Mesendoderm (in vitro differentiated cells): Measurements from ENCODE around the gene DGKB.
A peak's percentile ranks its signal among the peaks of the same experiment; 100 is the strongest.

Source experiments
- DNase-seq: peaks from one replicate; pipeline ENCODE4 v3.0.0; 2013
- H2AK5ac ChIP-seq: 2 replicates; pipeline ENCODE4 v1.6.1; 2013; ENCODE audit warnings: low read length, inconsistent platforms
- H2BK120ac ChIP-seq: 2 replicates; pipeline ENCODE4 v1.6.1; 2013; ENCODE audit warnings: low read depth, mild to moderate bottlenecking, low read length, moderate library complexity, mixed read lengths
- H2BK15ac ChIP-seq: replicated peaks from 2 replicates; pipeline ENCODE4 v1.6.1; 2013; ENCODE audit warnings: low read depth, mild to moderate bottlenecking, moderate library complexity
- H2BK5ac ChIP-seq: 2 replicates; pipeline ENCODE4 v1.6.1; 2013; ENCODE audit warnings: low read length, inconsistent platforms
- H3K18ac ChIP-seq: 2 replicates; pipeline ENCODE4 v1.6.1; 2013; ENCODE audit warnings: mild to moderate bottlenecking, low read length, mixed read lengths
- H3K23ac ChIP-seq: one replicate; pipeline ENCODE4 v1.6.1; 2013; ENCODE audit warnings: low read length
- H3K27ac ChIP-seq: 2 replicates; pipeline ENCODE4 v1.5.1; 2013; ENCODE audit warnings: low read depth, mild to moderate bottlenecking, inconsistent platforms, low read length, moderate library complexity
- H3K27me3 ChIP-seq: 2 replicates; pipeline ENCODE4 v1.6.1; 2013; ENCODE audit warnings: low read length, control low read depth, mild to moderate bottlenecking, inconsistent platforms; ENCODE audit not compliant: insufficient read depth, poor library complexity
- H3K36me3 ChIP-seq: 2 replicates; pipeline ENCODE4 v1.6.1; 2013; ENCODE audit warnings: low read length, inconsistent platforms; ENCODE audit not compliant: control insufficient read depth, insufficient read depth
- H3K4ac ChIP-seq: one replicate; pipeline ENCODE4 v1.6.1; 2013; ENCODE audit warnings: low read depth, mild to moderate bottlenecking, low read length, moderate library complexity
- H3K4me1 ChIP-seq: 2 replicates; pipeline ENCODE4 v1.6.1; 2013; ENCODE audit warnings: low read depth, low read length, inconsistent platforms; ENCODE audit not compliant: control insufficient read depth
- H3K4me2 ChIP-seq: 2 replicates; pipeline ENCODE4 v1.6.1; 2013; ENCODE audit warnings: low read length
- H3K4me3 ChIP-seq: 2 replicates; pipeline ENCODE4 v1.5.1; 2013; ENCODE audit warnings: mild to moderate bottlenecking, low read length
- H3K56ac ChIP-seq: one replicate; pipeline ENCODE4 v1.6.1; 2013; ENCODE audit warnings: low read length
- H3K79me1 ChIP-seq: 2 replicates; pipeline ENCODE4 v1.6.1; 2013; ENCODE audit warnings: low read length, inconsistent platforms
- H3K79me2 ChIP-seq: 2 replicates; pipeline ENCODE4 v1.6.1; 2013; ENCODE audit warnings: mild to moderate bottlenecking, low read length; ENCODE audit not compliant: control insufficient read depth, insufficient read depth
- H3K9ac ChIP-seq: 2 replicates; pipeline ENCODE4 v1.6.1; 2013; ENCODE audit warnings: low read length, inconsistent platforms
- H4K5ac ChIP-seq: one replicate; pipeline ENCODE4 v1.6.1; 2013; ENCODE audit warnings: low read length
- H4K8ac ChIP-seq: one replicate; pipeline ENCODE4 v1.6.1; 2013; ENCODE audit warnings: low read depth, mild to moderate bottlenecking, control low read depth, low read length, moderate library complexity
- WGBS: extraction: QIAGEN DNeasy Blood & Tissue Kit; methylation state at CpG from one replicate; pipeline ENCODE4 v1.1.7; 2013; ENCODE audit warnings: low lambda C conversion rate, missing lambda C conversion rate; ENCODE audit not compliant: insufficient coverage; ENCODE audit errors: extremely low coverage; 5-methylcytosine and 5-hydroxymethylcytosine counted together

DGKB gene

DNA sequence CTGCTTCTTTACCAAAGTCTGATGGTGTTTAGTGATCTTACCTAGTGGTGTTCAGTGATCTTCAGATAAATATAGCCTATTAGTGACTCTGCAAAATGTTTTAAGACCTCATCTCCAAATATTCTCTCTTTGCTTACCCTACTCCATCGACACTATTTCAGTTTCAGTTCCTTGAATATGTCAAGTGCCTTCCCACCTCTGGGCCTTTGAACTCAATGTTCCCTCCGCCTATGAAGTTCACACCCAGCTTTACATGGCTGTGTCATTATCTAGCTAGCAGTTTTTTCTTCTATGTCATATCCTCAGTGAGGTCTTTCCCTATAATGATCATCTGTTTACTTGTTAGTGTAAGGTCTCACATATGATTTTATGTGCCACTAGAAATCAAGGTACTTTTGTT, 322.6 kb downstream of the DGKB start:
- Histone ChIP-seq H3K79me1 (no peaks in the 10 kb centered on the region), H3K4me2 (no peak overlapping the region), H2AK5ac (no peak overlapping the region), H3K56ac (no peak overlapping the region), H2BK5ac (no peak overlapping the region), H3K23ac (no peak overlapping the region), H4K8ac (no peak overlapping the region), H3K18ac (no peak overlapping the region), H3K4me1 (no peaks in the 10 kb centered on the region), H2BK15ac (no peak overlapping the region), H3K27me3 (no peaks in the 10 kb centered on the region), H3K36me3 (no peaks in the 10 kb centered on the region), H3K9ac (no peak overlapping the region), H3K27ac (no peak overlapping the region), H3K4ac (no peak overlapping the region), H3K79me2 (no peaks in the 10 kb centered on the region), H3K4me3 (no peak overlapping the region), H2BK120ac (no peak overlapping the region), H4K5ac (no peak overlapping the region)
- WGBS = no CpG with 5 or more reads among the region's 2 CpGs
- no peak for DNase-seq

GRCh38 chr7:14576578-14576977, 326.0 kb downstream of the DGKB start:
- H3K27ac ChIP-seq = no peak overlapping the region
- H3K9ac ChIP-seq = no peak overlapping the region
- no peak overlapping the region for H3K18ac ChIP-seq
- no CpG with 5 or more reads among the region's 3 CpGs for WGBS
- no peak overlapping the region for H2AK5ac ChIP-seq
- H3K27me3 ChIP-seq = no peaks in the 10 kb centered on the region
- H4K8ac ChIP-seq = no peak overlapping the region
- H2BK120ac ChIP-seq = no peak overlapping the region
- DNase-seq = no peak
- H2BK15ac ChIP-seq = no peak overlapping the region
- H3K23ac ChIP-seq = no peak overlapping the region
- no peaks in the 10 kb centered on the region for H3K36me3 ChIP-seq
- H2BK5ac ChIP-seq = no peak overlapping the region
- no peak overlapping the region for H3K4ac ChIP-seq
- H3K4me1 ChIP-seq = no peaks in the 10 kb centered on the region
- no peaks in the 10 kb centered on the region for H3K79me2 ChIP-seq
- no peak overlapping the region for H3K4me2 ChIP-seq
- H3K79me1 ChIP-seq = no peaks in the 10 kb centered on the region
- no peak overlapping the region for H3K56ac ChIP-seq
- no peak overlapping the region for H4K5ac ChIP-seq
- no peak overlapping the region for H3K4me3 ChIP-seq

DNA sequence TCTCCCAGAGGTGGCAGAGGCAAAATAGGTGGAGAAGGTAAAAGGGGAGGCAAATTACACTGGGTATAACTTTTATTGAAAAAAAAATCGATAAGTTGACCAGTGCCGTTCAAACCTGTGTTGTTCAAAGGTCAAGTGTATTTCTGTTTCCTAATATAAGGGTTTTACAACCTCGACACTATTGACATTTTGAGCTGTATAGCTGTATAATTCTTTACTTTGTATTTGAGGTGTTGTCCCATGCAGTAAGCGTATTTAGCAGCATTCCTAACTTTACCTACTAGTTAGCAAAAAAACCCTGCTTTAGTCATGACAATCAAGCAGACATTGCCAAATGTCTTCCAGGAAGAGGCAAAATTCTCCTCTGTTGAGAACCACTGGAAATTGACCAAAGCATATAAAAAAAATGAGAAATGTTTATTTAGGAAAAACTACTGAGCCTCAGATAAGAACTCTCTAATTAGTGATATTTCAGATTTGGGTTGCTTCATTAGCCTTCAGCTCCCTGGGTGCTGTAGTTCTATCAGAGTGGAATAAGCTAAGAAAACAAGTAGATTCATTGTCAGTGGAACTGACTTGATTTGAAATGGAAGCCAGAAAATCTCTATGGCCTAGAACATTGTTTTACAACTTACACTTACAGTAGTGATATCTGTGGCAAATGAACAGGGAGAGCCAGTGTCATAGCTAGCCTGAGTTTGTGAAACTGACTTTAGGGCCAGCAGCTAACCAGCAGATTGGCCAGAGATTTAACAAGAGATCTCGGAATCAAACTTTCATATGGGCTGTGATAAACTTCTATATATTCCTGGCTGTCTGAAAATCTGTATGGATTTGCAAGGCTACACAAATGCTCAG, 331.6 kb downstream of the DGKB start:
- WGBS = no CpG with 5 or more reads among the region's 5 CpGs
- Histone ChIP-seq H3K27ac (no peak overlapping the region), H3K4me3 (no peak overlapping the region), H4K8ac (no peak overlapping the region), H4K5ac (no peak overlapping the region), H3K4me2 (no peak overlapping the region), H3K79me2 (no peaks in the 10 kb centered on the region), H3K4me1 (no peaks in the 10 kb centered on the region), H3K79me1 (no peaks in the 10 kb centered on the region), H2BK5ac (no peak overlapping the region), H3K27me3 (no peaks in the 10 kb centered on the region), H2BK15ac (no peak overlapping the region), H3K56ac (no peak overlapping the region), H3K4ac (no peak overlapping the region), H3K18ac (no peak overlapping the region), H3K36me3 (no peaks in the 10 kb centered on the region), H2AK5ac (no peak overlapping the region), H3K23ac (no peak overlapping the region), H3K9ac (no peak overlapping the region), H2BK120ac (no peak overlapping the region)
- no peak for DNase-seq

DNA sequence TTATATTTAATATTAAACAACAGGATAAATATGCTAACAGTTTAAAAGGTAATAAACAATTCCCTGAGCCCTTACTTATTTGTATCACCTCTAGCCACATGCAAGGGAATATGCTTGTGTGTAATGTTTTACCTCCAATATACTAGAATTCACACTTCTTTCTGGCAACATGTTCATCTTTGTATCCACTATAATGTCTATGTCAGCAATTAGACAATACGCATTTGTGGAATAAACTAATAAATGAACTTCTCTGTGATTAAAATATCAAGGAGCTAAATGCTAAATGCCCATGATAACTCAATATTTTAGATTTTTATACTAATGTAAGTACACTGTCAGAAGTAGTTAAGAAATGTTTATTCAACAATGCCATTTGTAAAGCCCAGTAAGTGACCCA, 350.5 kb downstream of the DGKB start:
- no peak overlapping the region for H3K4ac ChIP-seq
- H3K79me1 ChIP-seq = no peaks in the 10 kb centered on the region

DNA sequence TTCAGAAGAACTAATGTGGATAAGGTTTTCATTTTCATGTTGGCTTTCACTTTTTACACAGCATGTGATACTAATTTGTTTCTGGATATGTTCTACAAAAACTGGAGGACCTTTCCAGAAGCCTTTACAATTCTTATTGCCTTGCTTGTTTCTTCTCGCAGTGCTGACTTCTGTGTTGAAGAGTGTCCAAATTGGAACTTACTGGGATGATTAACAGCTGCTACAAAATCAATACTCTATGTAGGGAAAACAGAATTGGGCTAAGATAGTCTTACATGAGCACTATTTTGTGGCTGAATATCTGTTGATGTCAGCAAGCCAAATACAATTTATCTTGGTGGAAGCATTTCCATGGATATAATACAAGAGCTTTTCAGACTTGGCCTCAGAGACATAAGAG, 351.2 kb downstream of the DGKB start:
- WGBS = no CpG with 5 or more reads among the region's 1 CpG
- H3K56ac ChIP-seq = no peak overlapping the region

More for the DNA sequence above, 350.5 kb downstream of the DGKB start:
- no CpG with 5 or more reads among the region's 1 CpG for WGBS
- H3K36me3 ChIP-seq = no peaks in the 10 kb centered on the region
- no peak overlapping the region for H3K18ac ChIP-seq
- H2AK5ac ChIP-seq = no peak overlapping the region
- no peak overlapping the region for H3K23ac ChIP-seq
- H4K5ac ChIP-seq = no peak overlapping the region
- no peak overlapping the region for H2BK5ac ChIP-seq
- no peak overlapping the region for H2BK15ac ChIP-seq
- no peak overlapping the region for H3K4me2 ChIP-seq
- no peak overlapping the region for H2BK120ac ChIP-seq
- H3K27me3 ChIP-seq = no peaks in the 10 kb centered on the region
- H3K27ac ChIP-seq = no peak overlapping the region
- H3K4me1 ChIP-seq = no peaks in the 10 kb centered on the region
- no peak overlapping the region for H3K56ac ChIP-seq
- H4K8ac ChIP-seq = no peak overlapping the region
- H3K4me3 ChIP-seq = no peak overlapping the region
- DNase-seq = no peak
- no peak overlapping the region for H3K9ac ChIP-seq
- no peaks in the 10 kb centered on the region for H3K79me2 ChIP-seq

DNA sequence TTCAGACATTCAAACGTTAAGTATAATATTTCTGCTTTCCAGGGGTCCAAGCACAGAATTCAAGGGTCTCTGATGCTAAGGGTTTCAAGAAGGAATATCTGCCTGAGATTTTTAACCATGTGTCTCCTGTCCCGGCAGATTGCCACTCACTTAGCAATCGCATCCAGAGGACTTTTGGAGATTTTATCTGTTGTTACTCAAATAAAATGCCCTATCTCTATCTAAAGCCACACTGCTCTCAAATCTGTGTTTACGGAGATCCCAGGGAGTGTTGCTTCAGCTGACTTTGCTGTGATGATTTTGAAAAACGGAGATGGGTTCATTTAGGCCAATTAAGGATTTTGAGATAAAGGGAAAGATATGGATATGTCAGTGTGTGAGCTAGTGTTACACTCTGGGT, 359.9 kb downstream of the DGKB start:
- Histone ChIP-seq H2BK15ac (no peak overlapping the region), H3K4me1 (no peaks in the 10 kb centered on the region), H3K4ac (no peak overlapping the region), H3K18ac (no peak overlapping the region), H4K5ac (no peak overlapping the region), H2AK5ac (no peak overlapping the region), H3K9ac (no peak overlapping the region), H3K36me3 (no peaks in the 10 kb centered on the region), H3K56ac (no peak overlapping the region), H4K8ac (no peak overlapping the region), H3K27ac (no peak overlapping the region), H3K79me1 (no peaks in the 10 kb centered on the region), H2BK5ac (no peak overlapping the region), H3K79me2 (no peaks in the 10 kb centered on the region), H3K4me2 (no peak overlapping the region), H3K27me3 (no peaks in the 10 kb centered on the region), H3K4me3 (no peak overlapping the region), H3K23ac (no peak overlapping the region), H2BK120ac (no peak overlapping the region)
- WGBS = no CpG with 5 or more reads among the region's 5 CpGs
- DNase-seq = peak; percentile 6

More for the DNA sequence above, 351.2 kb downstream of the DGKB start:
- Histone ChIP-seq H3K4me1 (no peaks in the 10 kb centered on the region), H4K8ac (no peak overlapping the region), H3K27ac (no peak overlapping the region), H3K79me1 (no peaks in the 10 kb centered on the region), H3K23ac (no peak overlapping the region), H2BK5ac (no peak overlapping the region), H3K9ac (no peak overlapping the region), H3K36me3 (no peaks in the 10 kb centered on the region), H3K4me2 (no peak overlapping the region), H3K79me2 (no peaks in the 10 kb centered on the region), H2BK120ac (no peak overlapping the region), H3K27me3 (no peaks in the 10 kb centered on the region), H2AK5ac (no peak overlapping the region), H3K4ac (no peak overlapping the region), H2BK15ac (no peak overlapping the region), H4K5ac (no peak overlapping the region), H3K4me3 (no peak overlapping the region), H3K18ac (no peak overlapping the region)
- no peak for DNase-seq
